GM18907 (cell line): Measurements from ENCODE around the gene RPS6KA6.
A peak's percentile ranks its signal among the peaks of the same experiment; 100 is the strongest.

ENCODE experiments used
- ATAC-seq: cut with Tn5 transposase; IDR thresholded peaks from one replicate; pipeline ENCODE4 v1.9.1; 2021; ENCODE audit warnings: mild to moderate bottlenecking, moderate library complexity; ENCODE audit not compliant: unreplicated experiment

RPS6KA6 gene

GRCh38 chrX:84187533-84188319, at the start of gene RPS6KA6:
TSS of gene RPS6KA6 (minus strand) at chrX:84188199. CDS start at chrX:84187899, 300 bp downstream.
- ATAC-seq: peak; percentile 62

GRCh38 chrX:84224741-84225140, 36.7 kb upstream of the RPS6KA6 start:
- no peak for ATAC-seq

- no peak for ATAC-seq
These were observed 35.3 kb upstream of the RPS6KA6 start for GRCh38 chrX:84223261-84223660.

GRCh38 chrX:84221181-84221580, 33.2 kb upstream of the RPS6KA6 start:
- ATAC-seq: no peak

- peak; percentile 54 for ATAC-seq
These were observed 31.6 kb upstream of the RPS6KA6 start for GRCh38 chrX:84219551-84219950.

- ATAC-seq: no peak
These were observed 30.7 kb upstream of the RPS6KA6 start for GRCh38 chrX:84218726-84219125.

- ATAC-seq: no peak
These were observed 28.9 kb upstream of the RPS6KA6 start for GRCh38 chrX:84216881-84217280.

- ATAC-seq: no peak
These were observed 28.4 kb upstream of the RPS6KA6 start for GRCh38 chrX:84216406-84216805.

- no peak for ATAC-seq
These were observed 17.3 kb upstream of the RPS6KA6 start for GRCh38 chrX:84205276-84205675.

- no peak for ATAC-seq
These were observed 11.7 kb upstream of the RPS6KA6 start for GRCh38 chrX:84199688-84200087.

- ATAC-seq: no peak
These were observed 9.6 kb upstream of the RPS6KA6 start for GRCh38 chrX:84197550-84197949.

GRCh38 chrX:84192006-84192405, 4.0 kb upstream of the RPS6KA6 start:
- no peak for ATAC-seq

- ATAC-seq: no peak
These were observed 1.1 kb upstream of the RPS6KA6 start for GRCh38 chrX:84189125-84189524.

GRCh38 chrX:84188320-84188834, 378 bp upstream of the RPS6KA6 start:
- peak; percentile 71 for ATAC-seq

- peak; percentile 40 for ATAC-seq
These were observed 1.1 kb downstream of the RPS6KA6 start for GRCh38 chrX:84186603-84187532.

- no peak for ATAC-seq
These were observed 5.5 kb downstream of the RPS6KA6 start for GRCh38 chrX:84182516-84182915.

GRCh38 chrX:84175958-84176357, 12.0 kb downstream of the RPS6KA6 start:
- no peak for ATAC-seq

- ATAC-seq: no peak
These were observed 12.7 kb downstream of the RPS6KA6 start for GRCh38 chrX:84175274-84175673.

- ATAC-seq: no peak
These were observed 13.7 kb downstream of the RPS6KA6 start for GRCh38 chrX:84174348-84174747.

- no peak for ATAC-seq
These were observed 17.1 kb downstream of the RPS6KA6 start for GRCh38 chrX:84170931-84171330.

- ATAC-seq: no peak
These were observed 19.4 kb downstream of the RPS6KA6 start for GRCh38 chrX:84168574-84168973.

GRCh38 chrX:84168095-84168494, 19.9 kb downstream of the RPS6KA6 start:
- ATAC-seq: no peak
